GM18499 (cell line): ENCODE results near the gene SNX8.

Experiments used
- ATAC-seq: cut with Tn5 transposase; IDR thresholded peaks from one replicate; pipeline ENCODE4 v1.9.1; 2021; ENCODE audit warnings: moderate number of reproducible peaks; ENCODE audit not compliant: insufficient read depth, unreplicated experiment

The SNX8 gene

GRCh38 chr7:2299131-2299829 is 15.0 kb downstream of the SNX8 start:
- ATAC-seq = no peak

- no peak for ATAC-seq
Observed at GRCh38 chr7:2296832-2297231, 17.4 kb downstream of the SNX8 start.

- no peak for ATAC-seq
Observed at GRCh38 chr7:2295936-2296620, 18.2 kb downstream of the SNX8 start.

GRCh38 chr7:2290877-2291276 is 23.4 kb downstream of the SNX8 start:
- ATAC-seq = no peak

- no peak for ATAC-seq
Observed at GRCh38 chr7:2289621-2290020, 24.6 kb downstream of the SNX8 start.

GRCh38 chr7:2289111-2289586 is 25.1 kb downstream of the SNX8 start:
- no peak for ATAC-seq

GRCh38 chr7:2288503-2288902 is 25.7 kb downstream of the SNX8 start:
- ATAC-seq = no peak

- no peak for ATAC-seq
Observed at GRCh38 chr7:2287745-2288144, 26.5 kb downstream of the SNX8 start.

GRCh38 chr7:2283074-2283473 is 31.2 kb downstream of the SNX8 start:
- ATAC-seq = no peak

- ATAC-seq = no peak
Observed at GRCh38 chr7:2282185-2282751, 32.0 kb downstream of the SNX8 start.

- no peak for ATAC-seq
Observed at GRCh38 chr7:2281541-2281940, 32.7 kb downstream of the SNX8 start.

GRCh38 chr7:2280424-2280823 is 33.8 kb downstream of the SNX8 start:
- ATAC-seq = no peak

- no peak for ATAC-seq
Observed at GRCh38 chr7:2279896-2280295, 34.3 kb downstream of the SNX8 start.

GRCh38 chr7:2278026-2278425 is 36.2 kb downstream of the SNX8 start:
- ATAC-seq = no peak

- no peak for ATAC-seq
Observed at GRCh38 chr7:2276107-2276506, 38.1 kb downstream of the SNX8 start.

- no peak for ATAC-seq
Observed at GRCh38 chr7:2275101-2275500, 39.1 kb downstream of the SNX8 start.

- no peak for ATAC-seq
Observed at GRCh38 chr7:2274666-2275065, 39.6 kb downstream of the SNX8 start.

GRCh38 chr7:2273866-2274265 is 40.4 kb downstream of the SNX8 start:
- no peak for ATAC-seq

GRCh38 chr7:2272031-2272430 is 42.2 kb downstream of the SNX8 start:
- ATAC-seq = no peak

GRCh38 chr7:2271273-2272026 is 42.8 kb downstream of the SNX8 start:
- no peak for ATAC-seq

GRCh38 chr7:2270495-2270894 is 43.7 kb downstream of the SNX8 start:
- ATAC-seq = no peak
